ENCODE data around the gene KCNMA1. TPM values are rescaled to one million over a fixed set of nuclear protein-coding genes. Genes with fewer than 3 reads are reported as not detected.

Gene KCNMA1
- total RNA-seq, 4 donors from 2014 or later = 4.6 to 10.5 (median 7.8) TPM

DNA sequence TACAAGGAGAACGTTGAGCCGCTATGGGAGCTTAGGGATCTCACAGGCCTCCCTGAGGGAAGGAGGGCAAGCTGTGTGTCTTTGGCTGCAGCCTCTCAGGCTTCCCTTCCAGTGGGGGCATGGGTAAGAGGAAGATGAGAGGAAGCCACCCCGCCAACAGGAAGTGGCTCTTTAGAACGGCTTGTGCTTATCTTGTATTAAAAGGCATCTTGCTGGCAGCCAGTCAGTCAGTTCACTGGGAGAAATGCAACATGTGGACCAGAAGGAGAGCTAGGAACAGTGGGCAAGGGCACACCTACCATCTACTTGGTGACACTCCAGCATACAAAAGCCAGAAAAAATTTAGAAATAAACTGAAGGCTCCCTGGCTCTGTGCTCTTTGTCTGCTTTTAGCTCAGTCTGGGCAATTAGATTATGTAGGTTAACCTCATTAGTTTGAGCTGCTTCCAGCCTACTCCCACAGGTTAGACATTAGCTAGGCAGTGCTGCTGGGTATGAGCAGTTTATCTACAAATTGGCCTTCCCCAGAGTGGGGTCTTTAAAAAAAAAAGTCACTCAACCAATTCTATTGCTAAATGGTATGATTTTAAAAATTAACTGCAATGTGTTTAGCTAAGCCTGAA, 595.9 kb downstream of the KCNMA1 start:
- Histone ChIP-seq H3K36me3 (no peaks in the 10 kb centered on the region), H3K4me3 (no peak overlapping the region), H3K27ac (no peak overlapping the region), H3K27me3 (no peaks in the 10 kb centered on the region), H3K4me1 (peaks cover 3% of the 10 kb centered on the region), H3K9me3 (no peaks in the 10 kb centered on the region)
- DNase-seq (ENCODE audit: low spot score in 2 of 2) = no peak
- 70% methylated on average over 4 of the region's 4 CpGs for WGBS
- TF ChIP-seq POLR2A (IDR thresholded peaks at IDR 0.05) = no peak
- TF ChIP-seq, protein P1, sequence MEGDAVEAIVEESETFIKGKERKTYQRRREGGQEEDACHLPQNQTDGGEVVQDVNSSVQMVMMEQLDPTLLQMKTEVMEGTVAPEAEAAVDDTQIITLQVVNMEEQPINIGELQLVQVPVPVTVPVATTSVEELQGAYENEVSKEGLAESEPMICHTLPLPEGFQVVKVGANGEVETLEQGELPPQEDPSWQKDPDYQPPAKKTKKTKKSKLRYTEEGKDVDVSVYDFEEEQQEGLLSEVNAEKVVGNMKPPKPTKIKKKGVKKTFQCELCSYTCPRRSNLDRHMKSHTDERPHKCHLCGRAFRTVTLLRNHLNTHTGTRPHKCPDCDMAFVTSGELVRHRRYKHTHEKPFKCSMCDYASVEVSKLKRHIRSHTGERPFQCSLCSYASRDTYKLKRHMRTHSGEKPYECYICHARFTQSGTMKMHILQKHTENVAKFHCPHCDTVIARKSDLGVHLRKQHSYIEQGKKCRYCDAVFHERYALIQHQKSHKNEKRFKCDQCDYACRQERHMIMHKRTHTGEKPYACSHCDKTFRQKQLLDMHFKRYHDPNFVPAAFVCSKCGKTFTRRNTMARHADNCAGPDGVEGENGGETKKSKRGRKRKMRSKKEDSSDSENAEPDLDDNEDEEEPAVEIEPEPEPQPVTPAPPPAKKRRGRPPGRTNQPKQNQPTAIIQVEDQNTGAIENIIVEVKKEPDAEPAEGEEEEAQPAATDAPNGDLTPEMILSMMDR (IDR thresholded peaks at IDR 0.05) = no peak
- no peak for TF ChIP-seq EP300 (IDR thresholded peaks at IDR 0.05)
- no peak for TF ChIP-seq POLR2AphosphoS5 (IDR thresholded peaks at IDR 0.05)

GRCh38 chr10:77038407-77038806, 599.2 kb downstream of the KCNMA1 start:
- no peaks in the 10 kb centered on the region for H3K36me3 ChIP-seq
- H3K27me3 ChIP-seq = no peaks in the 10 kb centered on the region
- DNase-seq (ENCODE audit: low spot score in 2 of 2) = no peak
- peaks cover 3% of the 10 kb centered on the region for H3K4me1 ChIP-seq
- no peaks in the 10 kb centered on the region for H3K9me3 ChIP-seq
- H3K27ac ChIP-seq = no peak overlapping the region
- TF ChIP-seq POLR2A (IDR thresholded peaks at IDR 0.05) (no peak), EP300 (IDR thresholded peaks at IDR 0.05) (no peak), POLR2AphosphoS5 (IDR thresholded peaks at IDR 0.05) (no peak)
- TF ChIP-seq, protein P1 (IDR thresholded peaks at IDR 0.05) = no peak
- WGBS = 94% methylated on average over 4 of the region's 4 CpGs
- H3K4me3 ChIP-seq = no peak overlapping the region

- Histone ChIP-seq H3K36me3 (no peaks in the 10 kb centered on the region), H3K9me3 (no peaks in the 10 kb centered on the region), H3K27ac (no peak overlapping the region), H3K4me3 (no peak overlapping the region), H3K27me3 (no peaks in the 10 kb centered on the region), H3K4me1 (peaks cover 3% of the 10 kb centered on the region)
- no peak for DNase-seq (ENCODE audit: low spot score in 2 of 2)
- WGBS = 85% methylated on average over 8 of the region's 8 CpGs
- TF ChIP-seq EP300 (IDR thresholded peaks at IDR 0.05) (no peak), POLR2A (IDR thresholded peaks at IDR 0.05) (no peak), POLR2AphosphoS5 (IDR thresholded peaks at IDR 0.05) (no peak)
- TF ChIP-seq, protein P1 (IDR thresholded peaks at IDR 0.05) = no peak
Measured at GRCh38 chr10:77037735-77038403, 599.7 kb downstream of the KCNMA1 start.

DNA sequence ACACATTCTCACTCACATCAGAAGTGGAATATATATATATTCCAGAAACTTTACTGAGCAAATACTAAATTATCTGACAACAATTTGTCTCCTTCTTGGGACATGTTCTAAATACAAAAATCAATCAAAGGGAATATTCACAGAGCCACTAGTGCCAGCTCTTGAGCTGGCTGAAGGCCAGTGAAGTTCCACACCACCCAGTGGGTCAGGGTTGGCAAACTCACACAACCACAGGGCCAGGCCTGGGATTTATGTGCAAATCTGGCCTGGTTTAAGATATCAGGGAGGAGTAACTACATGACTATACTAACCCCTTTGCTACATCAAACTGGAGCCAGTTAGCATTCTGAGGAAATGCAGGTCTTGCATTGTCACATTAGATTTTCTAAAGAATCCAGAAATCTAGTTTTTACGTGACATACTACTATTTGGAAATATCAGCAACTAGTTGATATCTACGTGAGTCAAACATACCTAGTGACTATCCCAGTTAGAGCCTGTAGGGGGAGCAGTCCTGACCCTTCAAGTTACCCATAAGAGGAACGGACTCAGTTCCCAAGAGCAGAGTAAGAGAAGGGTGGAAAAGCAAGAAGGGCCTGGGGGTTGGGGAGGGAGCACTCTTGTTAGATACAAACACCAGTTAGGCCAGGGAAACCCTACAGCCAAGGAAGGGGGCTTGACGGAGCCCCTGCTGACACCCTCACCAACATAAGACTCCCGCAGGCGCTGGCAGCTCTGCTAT, 600.4 kb downstream of the KCNMA1 start:
- H3K27ac ChIP-seq = no peak overlapping the region
- 81% methylated on average over 6 of the region's 6 CpGs for WGBS
- no peak overlapping the region for H3K4me3 ChIP-seq
- H3K9me3 ChIP-seq = no peaks in the 10 kb centered on the region
- no peaks in the 10 kb centered on the region for H3K27me3 ChIP-seq
- DNase-seq (ENCODE audit: low spot score in 2 of 2) = no peak
- H3K36me3 ChIP-seq = no peaks in the 10 kb centered on the region
- peaks cover 2% of the 10 kb centered on the region for H3K4me1 ChIP-seq
- TF ChIP-seq POLR2A (IDR thresholded peaks at IDR 0.05) = no peak
- TF ChIP-seq, protein P1 (IDR thresholded peaks at IDR 0.05) = peak in 1 of 2 donors; percentile 23

GRCh38 chr10:77036276-77036675, 601.3 kb downstream of the KCNMA1 start:
- WGBS = 88% methylated on average over 4 of the region's 4 CpGs
- Histone ChIP-seq H3K4me1 (no peaks in the 10 kb centered on the region), H3K36me3 (no peaks in the 10 kb centered on the region), H3K27me3 (no peaks in the 10 kb centered on the region), H3K9me3 (no peaks in the 10 kb centered on the region), H3K27ac (peak overlapping the region; percentile 14), H3K4me3 (no peak overlapping the region)
- TF ChIP-seq EP300 (IDR thresholded peaks at IDR 0.05) (no peak), POLR2AphosphoS5 (IDR thresholded peaks at IDR 0.05) (no peak), POLR2A (IDR thresholded peaks at IDR 0.05) (no peak)
- TF ChIP-seq, protein P1 (IDR thresholded peaks at IDR 0.05) = no peak
- DNase-seq (ENCODE audit: low spot score in 2 of 2) = no peak
